Measurements from ENCODE around the gene NEXMIF. TPM values are rescaled to one million over a fixed set of nuclear protein-coding genes. Genes with fewer than 3 reads are reported as not detected.
"Not testable (repeated sequence)": the region's sequence is repeated elsewhere in the genome, so short reads cannot be mapped to it uniquely, and the experiment has no call there.

NEXMIF gene
- total RNA-seq, 1 donor from 2014 or later, result 2.5 TPM

- DNase-seq, result no peak
Measured at GRCh38 chrX:74788545-74789086, 136.6 kb downstream of the NEXMIF start.

GRCh38 chrX:74784629-74785028, 140.6 kb downstream of the NEXMIF start:
- DNase-seq, result no peak

GRCh38 chrX:74781507-74782034, 143.7 kb downstream of the NEXMIF start:
- no peak for DNase-seq

GRCh38 chrX:74779175-74779574, 146.1 kb downstream of the NEXMIF start:
- no peak for DNase-seq

DNA sequence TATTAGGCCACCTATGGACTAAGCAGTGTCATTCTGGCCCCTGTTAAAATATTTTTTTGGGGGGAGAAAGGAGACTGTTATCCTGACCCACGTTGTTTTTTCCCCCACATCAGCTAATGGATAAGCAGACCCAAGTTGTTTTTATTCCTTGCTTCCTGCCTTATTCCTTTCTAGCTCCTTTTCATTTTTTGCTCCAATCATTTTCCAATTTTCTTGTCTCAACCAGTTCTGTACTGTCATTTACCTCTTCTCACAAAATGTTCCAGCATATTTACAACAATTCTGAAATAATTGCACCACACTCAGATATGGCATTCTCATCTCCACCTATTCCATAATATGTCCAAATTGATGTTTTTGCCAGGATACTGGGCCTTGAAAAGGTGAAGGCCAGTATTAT, 150.3 kb downstream of the NEXMIF start:
- no peak for DNase-seq

- DNase-seq, result no peak
Measured at GRCh38 chrX:74736450-74736849, 188.8 kb downstream of the NEXMIF start.

DNA sequence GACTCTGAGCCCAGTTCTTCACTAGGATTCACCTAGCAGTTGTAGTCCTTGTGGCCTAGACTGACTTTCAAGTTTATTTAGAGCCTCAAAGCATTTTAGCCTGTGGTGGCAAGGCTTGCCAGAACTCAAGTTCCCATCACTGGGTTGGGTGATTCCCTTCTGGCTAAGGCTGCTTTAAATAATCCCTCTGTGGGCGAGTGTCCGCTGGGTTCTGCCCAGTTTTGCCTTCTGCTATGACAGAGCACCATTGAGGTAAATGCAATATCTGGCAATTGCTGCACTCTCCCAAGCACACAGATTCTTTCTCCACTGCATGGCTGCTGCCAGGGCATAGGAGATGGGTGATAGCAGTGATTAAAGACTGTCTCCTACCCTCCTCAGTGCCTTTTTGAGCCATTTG, 220.0 kb downstream of the NEXMIF start:
- no peak for DNase-seq

- DNase-seq, result not testable (repeated sequence)
Measured at GRCh38 chrX:74701343-74701742, 223.9 kb downstream of the NEXMIF start.

GRCh38 chrX:74684466-74684865, 240.8 kb downstream of the NEXMIF start:
- no peak for DNase-seq

Small RNA genes within 50 kb of the gene (small RNA-seq; reads per million reads assigned to genes)
- gene AL139395.1 (ENCODE audit: low replicate concordance), result not detected

Other genes with a start within 250 kb of the NEXMIF start
- gene ABCB7, start 230.8 kb upstream of the NEXMIF start, total RNA-seq, result 89.8 TPM

All from tongue (tissue), 3 donors.